ENCODE results near the gene BPIFB2. TPM values are rescaled to one million over a fixed set of nuclear protein-coding genes. Genes with fewer than 3 reads are reported as not detected.

The BPIFB2 gene
- polyA plus RNA-seq, 1 donor (not counting 4 experiments of a cell fraction or from before 2014, with no cell fraction given): not detected

DNA sequence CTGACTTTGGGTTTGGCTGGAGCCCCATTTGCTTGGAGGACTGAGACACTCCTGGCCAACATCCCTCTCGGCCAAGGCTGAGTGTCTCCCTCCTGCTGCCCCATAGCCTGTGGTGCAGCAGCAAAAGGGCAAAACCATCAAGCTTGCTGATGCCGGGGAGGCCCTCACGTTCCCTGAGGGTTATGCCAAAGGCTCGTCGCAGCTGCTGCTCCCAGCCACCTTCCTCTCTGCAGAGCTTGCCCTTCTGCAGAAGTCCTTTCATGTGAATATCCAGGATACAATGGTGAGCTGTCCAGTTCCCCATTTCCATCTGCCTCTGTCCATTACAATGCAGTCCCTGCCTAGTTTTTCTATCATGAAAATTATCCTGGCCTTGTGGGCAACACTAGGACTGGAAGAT is 30.0 kb downstream of the BPIFB2 start:
- FAIRE-seq (no peak), DNase-seq (ENCODE audit: low read depth, low spot score) (no peak)
- Histone ChIP-seq H3K9me1 (ENCODE audit: control insufficient read depth, extremely low read depth, insufficient read depth, low read length) (no peaks in the 10 kb centered on the region), H3K36me3 (ENCODE audit: control insufficient read depth in 2 of 2, extremely low read depth in 1 of 2, insufficient read depth in 2 of 2, low read length in 2 of 2) (no peaks in the 10 kb centered on the region), H3K27me3 (ENCODE audit: control insufficient read depth, extremely low read depth, insufficient read depth, low read length) (peaks cover 3% of the 10 kb centered on the region), H3K4me2 (ENCODE audit: control insufficient read depth, extremely low read depth, insufficient read depth, low read depth, low read length) (no peak overlapping the region), H3K4me1 (ENCODE audit: control insufficient read depth, extremely low read depth, insufficient read depth, low read length) (no peaks in the 10 kb centered on the region), H2AFZ (ENCODE audit: control insufficient read depth, low read length) (no peak overlapping the region), H3K9ac (ENCODE audit: control insufficient read depth, extremely low read depth, insufficient read depth, low read length) (no peak overlapping the region), H4K20me1 (ENCODE audit: control insufficient read depth, extremely low read depth, insufficient read depth, low read length) (no peaks in the 10 kb centered on the region), H3K4me3 (ENCODE audit: control insufficient read depth in 2 of 3, extremely low read depth in 1 of 3, insufficient read depth in 2 of 3, low read depth in 1 of 3, low read length in 3 of 3) (no peak overlapping the region), H3K27ac (ENCODE audit: control insufficient read depth, insufficient read depth, low read length) (no peak overlapping the region), H3K79me2 (ENCODE audit: control insufficient read depth, insufficient read depth, low read length) (no peaks in the 10 kb centered on the region), H3K9me3 (ENCODE audit: control insufficient read depth, low read depth, low read length) (no peaks in the 10 kb centered on the region)
- dilution Hi-C loops (cut with MboI; ENCODE audit: extremely low pct_ligation_motif_present, low sequenced_read_pairs): no loop called here
- TF ChIP-seq EZH2 (IDR thresholded peaks at IDR 0.05; ENCODE audit: low read length): no peak
- no peak for TF ChIP-seq CTCF (optimal IDR thresholded peaks at IDR 0.05 in 1 of 3, IDR thresholded peaks at IDR 0.05 in 1 of 3, conservative IDR thresholded peaks at IDR 0.05 in 1 of 3; ENCODE audit: extremely low read depth in 1 of 3, insufficient read depth in 2 of 3, low read length in 3 of 3)

DNA sequence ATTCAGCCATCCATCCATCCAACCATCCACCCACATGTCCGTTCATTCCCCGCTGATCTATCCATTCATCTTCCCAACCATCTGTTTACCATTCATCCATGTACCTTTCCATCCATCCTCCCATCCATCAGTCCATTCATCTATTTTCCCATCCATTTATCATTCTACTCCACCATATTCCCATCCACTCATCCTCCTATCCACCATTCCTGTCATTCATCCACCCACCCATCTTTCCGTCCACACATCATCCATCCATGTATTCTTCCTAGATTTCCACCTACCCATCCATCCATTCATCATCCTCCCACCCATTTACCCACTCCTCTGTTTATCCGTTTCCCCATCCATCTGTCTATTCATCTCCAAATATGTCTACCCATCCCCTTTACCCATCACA is 30.7 kb downstream of the BPIFB2 start:
- H3K4me1 ChIP-seq (ENCODE audit: control insufficient read depth, extremely low read depth, insufficient read depth, low read length): no peaks in the 10 kb centered on the region
- H3K79me2 ChIP-seq (ENCODE audit: control insufficient read depth, insufficient read depth, low read length): no peaks in the 10 kb centered on the region
- H3K9me1 ChIP-seq (ENCODE audit: control insufficient read depth, extremely low read depth, insufficient read depth, low read length): no peaks in the 10 kb centered on the region
- no peak for FAIRE-seq
- H3K27ac ChIP-seq (ENCODE audit: control insufficient read depth, insufficient read depth, low read length): no peak overlapping the region
- H2AFZ ChIP-seq (ENCODE audit: control insufficient read depth, low read length): no peak overlapping the region
- no peak for DNase-seq (ENCODE audit: low read depth, low spot score)
- no peak for TF ChIP-seq CTCF (optimal IDR thresholded peaks at IDR 0.05 in 1 of 3, IDR thresholded peaks at IDR 0.05 in 1 of 3, conservative IDR thresholded peaks at IDR 0.05 in 1 of 3; ENCODE audit: extremely low read depth in 1 of 3, insufficient read depth in 2 of 3, low read length in 3 of 3)
- TF ChIP-seq EZH2 (IDR thresholded peaks at IDR 0.05; ENCODE audit: low read length): no peak
- dilution Hi-C loops (cut with MboI; ENCODE audit: extremely low pct_ligation_motif_present, low sequenced_read_pairs): no loop called here
- H4K20me1 ChIP-seq (ENCODE audit: control insufficient read depth, extremely low read depth, insufficient read depth, low read length): no peaks in the 10 kb centered on the region
- no peak overlapping the region for H3K9ac ChIP-seq (ENCODE audit: control insufficient read depth, extremely low read depth, insufficient read depth, low read length)
- peaks cover 3% of the 10 kb centered on the region for H3K27me3 ChIP-seq (ENCODE audit: control insufficient read depth, extremely low read depth, insufficient read depth, low read length)
- no peak overlapping the region for H3K4me2 ChIP-seq (ENCODE audit: control insufficient read depth, extremely low read depth, insufficient read depth, low read depth, low read length)
- H3K4me3 ChIP-seq (ENCODE audit: control insufficient read depth in 2 of 3, extremely low read depth in 1 of 3, insufficient read depth in 2 of 3, low read depth in 1 of 3, low read length in 3 of 3): no peak overlapping the region
- H3K36me3 ChIP-seq (ENCODE audit: control insufficient read depth in 2 of 2, extremely low read depth in 1 of 2, insufficient read depth in 2 of 2, low read length in 2 of 2): no peaks in the 10 kb centered on the region
- H3K9me3 ChIP-seq (ENCODE audit: control insufficient read depth, low read depth, low read length): no peaks in the 10 kb centered on the region

Measured in keratinocyte (primary cell).